ENCODE results near the gene KNDC1. TPM values are rescaled to one million over a fixed set of nuclear protein-coding genes. Genes with fewer than 3 reads are reported as not detected.

The KNDC1 gene
- total RNA-seq, 4 donors from 2014 or later = 0.42 to 1.7 (median 0.95) TPM

- no peak for DNase-seq (ENCODE audit: extremely low spot score)
- TF ChIP-seq EP300 (IDR thresholded peaks at IDR 0.05) = no peak
- no peak for TF ChIP-seq POLR2AphosphoS5 (IDR thresholded peaks at IDR 0.05)
- no peak for TF ChIP-seq POLR2A (IDR thresholded peaks at IDR 0.05; ENCODE audit: low read depth)
- no peak for TF ChIP-seq CTCF (IDR thresholded peaks at IDR 0.05)
- intact Hi-C loops (cut with DNase I) = no loop called here
- H3K4me3 ChIP-seq = no peak overlapping the region
- H3K27me3 ChIP-seq = peaks cover 0 to 30% (median 0%) of the 10 kb centered on the region in 4 donors
- WGBS = 49% methylated on average over 17 of the region's 17 CpGs
- no peak overlapping the region for H3K27ac ChIP-seq (replicated peaks in 1 of 4)
- H3K36me3 ChIP-seq = no peaks in the 10 kb centered on the region
- no peaks in the 10 kb centered on the region for H3K4me1 ChIP-seq
- peaks cover 0 to 14% (median 6%) of the 10 kb centered on the region in 4 donors for H3K9me3 ChIP-seq
Measured at GRCh38 chr10:133115976-133116375, 44.0 kb upstream of the KNDC1 start.

GRCh38 chr10:133116455-133116854, 43.6 kb upstream of the KNDC1 start:
- TF ChIP-seq POLR2AphosphoS5 (IDR thresholded peaks at IDR 0.05) (no peak), POLR2A (IDR thresholded peaks at IDR 0.05; ENCODE audit: low read depth) (no peak), EP300 (IDR thresholded peaks at IDR 0.05) (no peak), CTCF (IDR thresholded peaks at IDR 0.05) (no peak)
- 79% methylated on average over 14 of the region's 14 CpGs for WGBS
- peaks cover 0 to 14% (median 6%) of the 10 kb centered on the region in 4 donors for H3K9me3 ChIP-seq
- no peak overlapping the region for H3K4me3 ChIP-seq
- no peak for DNase-seq (ENCODE audit: extremely low spot score)
- H3K4me1 ChIP-seq = no peaks in the 10 kb centered on the region
- intact Hi-C loops (cut with DNase I) = no loop called here
- no peaks in the 10 kb centered on the region for H3K36me3 ChIP-seq
- H3K27ac ChIP-seq (replicated peaks in 1 of 4) = no peak overlapping the region
- peaks cover 0 to 30% (median 0%) of the 10 kb centered on the region in 4 donors for H3K27me3 ChIP-seq

- DNase-seq (ENCODE audit: extremely low spot score) = no peak
- Histone ChIP-seq H3K36me3 (no peaks in the 10 kb centered on the region), H3K27ac (replicated peaks in 1 of 4) (no peak overlapping the region), H3K9me3 (peaks cover 0 to 14% (median 6%) of the 10 kb centered on the region in 4 donors), H3K4me3 (no peak overlapping the region), H3K27me3 (peaks cover 0 to 25% (median 0%) of the 10 kb centered on the region in 4 donors), H3K4me1 (no peaks in the 10 kb centered on the region)
- intact Hi-C loops (cut with DNase I) = no loop called here
- whole genome bisulfite sequencing = 90% methylated on average over 16 of the region's 21 CpGs
- TF ChIP-seq EP300 (IDR thresholded peaks at IDR 0.05) = no peak
- no peak for TF ChIP-seq POLR2AphosphoS5 (IDR thresholded peaks at IDR 0.05)
- TF ChIP-seq CTCF (IDR thresholded peaks at IDR 0.05) = no peak
- TF ChIP-seq POLR2A (IDR thresholded peaks at IDR 0.05; ENCODE audit: low read depth) = no peak
Measured at GRCh38 chr10:133117036-133117687, 42.9 kb upstream of the KNDC1 start.

- intact Hi-C loops (cut with DNase I) = no loop called here
- H3K27ac ChIP-seq (replicated peaks in 1 of 4) = no peak overlapping the region
- no peak for DNase-seq (ENCODE audit: extremely low spot score)
- no peaks in the 10 kb centered on the region for H3K4me1 ChIP-seq
- no peaks in the 10 kb centered on the region for H3K36me3 ChIP-seq
- 85% methylated on average over 5 of the region's 8 CpGs for WGBS
- H3K4me3 ChIP-seq = no peak overlapping the region
- H3K9me3 ChIP-seq = peaks cover 0 to 14% (median 6%) of the 10 kb centered on the region in 4 donors
- peaks cover 0 to 26% (median 0%) of the 10 kb centered on the region in 4 donors for H3K27me3 ChIP-seq
- TF ChIP-seq EP300 (IDR thresholded peaks at IDR 0.05) (no peak), CTCF (IDR thresholded peaks at IDR 0.05) (no peak), POLR2A (IDR thresholded peaks at IDR 0.05; ENCODE audit: low read depth) (no peak), POLR2AphosphoS5 (IDR thresholded peaks at IDR 0.05) (no peak)
Measured at GRCh38 chr10:133117688-133118071, 42.3 kb upstream of the KNDC1 start.

Data from esophagus muscularis mucosa (tissue), 4 donors.